ENCODE measurements around the gene SULT1A1. TPM values are rescaled to one million over a fixed set of nuclear protein-coding genes. Genes with fewer than 3 reads are reported as not detected.
"Not testable (repeated sequence)": the region's sequence is repeated elsewhere in the genome, so short reads cannot be mapped to it uniquely, and the experiment has no call there.

Gene SULT1A1
- total RNA-seq, 1 donor from 2014 or later, result 6.3 TPM

DNA sequence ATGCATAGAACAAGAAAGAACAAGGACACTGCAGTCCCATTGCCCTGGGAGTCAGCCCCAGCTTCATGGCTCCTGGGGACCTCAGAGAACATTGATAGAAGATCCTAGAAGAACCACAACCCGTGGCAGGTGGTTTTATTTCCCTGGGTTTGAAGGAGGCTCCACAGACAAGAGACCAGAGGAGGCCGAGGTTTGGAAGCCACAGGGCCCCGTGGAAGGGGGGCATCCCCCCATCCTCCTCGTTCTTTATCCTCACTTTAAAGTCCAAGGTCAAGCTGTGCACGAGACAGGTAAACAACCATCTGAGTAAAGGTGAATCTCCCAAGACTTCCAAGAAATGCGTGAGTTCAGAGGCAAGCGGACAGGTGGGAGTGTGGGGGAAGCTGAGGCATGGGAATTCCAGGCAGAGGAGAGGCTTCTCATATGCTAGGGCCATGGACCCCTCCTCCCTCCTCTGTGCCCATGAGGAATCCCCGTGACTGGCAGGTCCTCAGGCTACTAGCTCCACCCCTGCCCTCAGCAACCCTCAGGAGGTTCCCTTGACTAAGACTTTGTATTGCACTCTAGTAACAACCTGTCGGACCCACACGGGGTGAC is 849 bp upstream of the SULT1A1 start:
- H3K4me3 ChIP-seq (ENCODE audit: low read depth, low read length), result no peak overlapping the region
- DNase-seq (ENCODE audit: low read depth) (no peak), FAIRE-seq (no peak)
- peaks cover 2% of the 10 kb centered on the region for H3K36me3 ChIP-seq (ENCODE audit: control insufficient read depth, insufficient read depth, low read length)
- TF ChIP-seq, protein P1, sequence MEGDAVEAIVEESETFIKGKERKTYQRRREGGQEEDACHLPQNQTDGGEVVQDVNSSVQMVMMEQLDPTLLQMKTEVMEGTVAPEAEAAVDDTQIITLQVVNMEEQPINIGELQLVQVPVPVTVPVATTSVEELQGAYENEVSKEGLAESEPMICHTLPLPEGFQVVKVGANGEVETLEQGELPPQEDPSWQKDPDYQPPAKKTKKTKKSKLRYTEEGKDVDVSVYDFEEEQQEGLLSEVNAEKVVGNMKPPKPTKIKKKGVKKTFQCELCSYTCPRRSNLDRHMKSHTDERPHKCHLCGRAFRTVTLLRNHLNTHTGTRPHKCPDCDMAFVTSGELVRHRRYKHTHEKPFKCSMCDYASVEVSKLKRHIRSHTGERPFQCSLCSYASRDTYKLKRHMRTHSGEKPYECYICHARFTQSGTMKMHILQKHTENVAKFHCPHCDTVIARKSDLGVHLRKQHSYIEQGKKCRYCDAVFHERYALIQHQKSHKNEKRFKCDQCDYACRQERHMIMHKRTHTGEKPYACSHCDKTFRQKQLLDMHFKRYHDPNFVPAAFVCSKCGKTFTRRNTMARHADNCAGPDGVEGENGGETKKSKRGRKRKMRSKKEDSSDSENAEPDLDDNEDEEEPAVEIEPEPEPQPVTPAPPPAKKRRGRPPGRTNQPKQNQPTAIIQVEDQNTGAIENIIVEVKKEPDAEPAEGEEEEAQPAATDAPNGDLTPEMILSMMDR (IDR thresholded peaks at IDR 0.05; ENCODE audit: insufficient read depth, low read length, severe bottlenecking), result no peak
- no peaks in the 10 kb centered on the region for H3K27me3 ChIP-seq (ENCODE audit: control insufficient read depth, insufficient read depth, low read length)

DNA sequence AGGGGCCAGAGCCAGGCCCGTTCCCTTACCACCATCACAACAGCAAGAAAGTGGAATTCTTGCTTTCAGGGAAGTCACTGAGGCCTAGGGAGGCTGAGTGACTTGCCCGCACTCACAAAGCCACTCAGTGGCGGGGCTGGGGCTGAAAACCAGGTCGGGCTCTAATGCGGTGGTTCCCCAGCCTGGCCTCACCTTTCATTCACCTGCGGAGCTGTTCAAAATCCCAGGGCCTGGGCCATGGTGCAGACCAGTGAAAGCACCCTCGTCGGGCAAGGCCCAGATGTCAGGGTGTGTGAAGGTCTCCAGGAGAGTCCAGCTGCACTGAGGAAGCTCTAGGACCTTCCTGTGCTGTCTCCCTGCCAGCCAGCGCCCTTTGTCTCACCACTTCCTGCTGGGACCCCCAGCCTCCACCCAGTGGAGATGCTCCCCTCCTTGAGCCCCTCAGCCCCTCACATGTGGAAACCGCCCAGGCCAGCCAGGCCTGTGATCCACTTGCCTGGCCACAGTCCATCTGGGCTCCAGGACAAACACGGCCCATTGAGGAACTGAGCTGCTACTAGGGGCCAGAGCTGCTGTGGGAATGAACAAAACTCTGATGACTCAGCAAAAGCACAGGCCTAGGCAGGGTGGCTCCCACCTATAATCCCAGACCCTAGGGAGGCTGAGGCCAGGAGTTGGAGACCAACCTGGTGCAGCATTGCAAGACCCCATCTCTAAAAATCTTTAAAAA is 812 bp downstream of the SULT1A1 start:
- H3K4me3 ChIP-seq (ENCODE audit: low read depth, low read length); DNase-seq (ENCODE audit: low read depth); FAIRE-seq; H3K27me3 ChIP-seq (ENCODE audit: control insufficient read depth, insufficient read depth, low read length); H3K36me3 ChIP-seq (ENCODE audit: control insufficient read depth, insufficient read depth, low read length): not testable (repeated sequence)

DNA sequence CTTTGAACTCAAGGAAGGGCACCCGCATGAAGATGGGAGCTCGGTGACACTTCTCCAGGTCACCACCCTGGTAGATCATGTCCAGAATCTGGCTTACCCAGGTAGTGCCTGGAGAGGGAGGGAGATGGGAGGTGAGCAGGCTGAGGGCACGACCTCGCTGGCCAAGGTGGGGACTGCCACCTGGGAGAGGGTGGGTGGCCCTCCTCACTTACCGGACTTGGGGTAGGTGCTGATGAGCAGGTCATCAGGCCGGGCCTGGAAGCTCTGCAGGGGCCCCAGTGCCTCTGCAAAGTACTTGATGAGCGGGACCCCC is 1.4 kb downstream of the SULT1A1 start:
- H3K36me3 ChIP-seq (ENCODE audit: control insufficient read depth, insufficient read depth, low read length); H3K27me3 ChIP-seq (ENCODE audit: control insufficient read depth, insufficient read depth, low read length); H3K4me3 ChIP-seq (ENCODE audit: low read depth, low read length); FAIRE-seq; DNase-seq (ENCODE audit: low read depth): not testable (repeated sequence)

DNA sequence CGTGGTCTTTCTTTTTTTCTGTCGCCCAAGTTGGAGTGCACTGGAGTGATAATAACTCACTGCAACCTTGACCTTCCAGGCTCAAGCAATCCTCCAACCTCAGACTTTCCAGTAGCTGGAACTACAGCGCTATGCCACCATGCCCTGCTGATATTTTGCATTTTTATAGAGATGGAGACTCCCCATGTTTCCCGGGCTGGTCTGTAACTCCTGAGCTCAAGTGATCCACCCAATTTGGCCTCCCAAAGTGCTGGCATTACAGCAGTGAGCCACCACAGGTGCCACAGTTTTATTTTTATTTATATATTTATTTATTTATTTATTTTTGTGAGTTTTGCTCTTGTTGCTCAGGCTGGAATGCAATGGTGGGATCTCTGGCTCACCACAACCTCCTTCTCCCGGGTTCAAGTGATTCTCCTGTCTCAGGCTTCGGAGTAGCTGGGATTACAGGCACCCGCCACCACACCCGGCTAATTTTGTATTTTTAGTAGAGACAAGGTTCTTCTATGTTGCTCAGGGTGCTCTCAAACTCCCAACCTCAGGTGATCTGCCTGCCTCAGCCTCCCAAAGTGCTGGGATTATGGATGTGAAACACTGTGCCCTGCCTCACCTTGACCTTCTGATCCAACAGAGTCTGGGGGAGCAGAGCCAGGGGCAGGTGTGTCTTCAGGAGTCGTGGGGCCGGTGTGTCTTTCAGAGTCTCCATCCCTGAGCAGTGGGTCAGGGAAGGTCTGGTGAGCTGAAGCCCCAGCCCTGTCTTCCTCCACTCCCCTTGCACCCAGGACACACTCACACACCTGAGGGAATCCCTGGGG is 2.0 kb downstream of the SULT1A1 start:
- not testable (repeated sequence) for DNase-seq (ENCODE audit: low read depth); H3K4me3 ChIP-seq (ENCODE audit: low read depth, low read length); H3K27me3 ChIP-seq (ENCODE audit: control insufficient read depth, insufficient read depth, low read length); H3K36me3 ChIP-seq (ENCODE audit: control insufficient read depth, insufficient read depth, low read length); FAIRE-seq

DNA sequence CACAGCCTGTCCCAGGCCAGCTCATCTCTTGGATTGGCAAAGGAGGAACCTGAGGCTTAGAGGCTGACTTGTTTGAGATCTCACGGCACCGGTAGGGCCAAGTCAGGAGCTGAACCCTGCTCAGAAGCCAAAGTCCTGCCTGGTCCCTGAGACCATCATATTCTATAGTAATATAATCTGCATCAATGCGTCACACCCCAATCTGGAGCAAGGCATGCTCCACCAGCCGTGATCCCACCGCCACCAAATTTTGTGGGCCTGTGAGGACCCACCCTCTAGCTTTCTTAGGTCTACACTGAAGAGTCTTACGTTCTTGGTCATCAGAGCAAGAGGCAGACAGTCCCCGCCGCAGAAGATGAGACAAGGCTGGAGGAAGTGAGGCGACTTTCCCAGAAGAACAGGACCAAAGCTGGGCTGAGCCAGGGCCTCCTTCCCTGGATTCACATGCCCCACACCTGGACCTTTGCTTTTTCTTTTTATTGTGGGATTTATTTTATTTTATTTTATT is 2.7 kb downstream of the SULT1A1 start:
- no peak for FAIRE-seq
- no peak for DNase-seq (ENCODE audit: low read depth)

DNA sequence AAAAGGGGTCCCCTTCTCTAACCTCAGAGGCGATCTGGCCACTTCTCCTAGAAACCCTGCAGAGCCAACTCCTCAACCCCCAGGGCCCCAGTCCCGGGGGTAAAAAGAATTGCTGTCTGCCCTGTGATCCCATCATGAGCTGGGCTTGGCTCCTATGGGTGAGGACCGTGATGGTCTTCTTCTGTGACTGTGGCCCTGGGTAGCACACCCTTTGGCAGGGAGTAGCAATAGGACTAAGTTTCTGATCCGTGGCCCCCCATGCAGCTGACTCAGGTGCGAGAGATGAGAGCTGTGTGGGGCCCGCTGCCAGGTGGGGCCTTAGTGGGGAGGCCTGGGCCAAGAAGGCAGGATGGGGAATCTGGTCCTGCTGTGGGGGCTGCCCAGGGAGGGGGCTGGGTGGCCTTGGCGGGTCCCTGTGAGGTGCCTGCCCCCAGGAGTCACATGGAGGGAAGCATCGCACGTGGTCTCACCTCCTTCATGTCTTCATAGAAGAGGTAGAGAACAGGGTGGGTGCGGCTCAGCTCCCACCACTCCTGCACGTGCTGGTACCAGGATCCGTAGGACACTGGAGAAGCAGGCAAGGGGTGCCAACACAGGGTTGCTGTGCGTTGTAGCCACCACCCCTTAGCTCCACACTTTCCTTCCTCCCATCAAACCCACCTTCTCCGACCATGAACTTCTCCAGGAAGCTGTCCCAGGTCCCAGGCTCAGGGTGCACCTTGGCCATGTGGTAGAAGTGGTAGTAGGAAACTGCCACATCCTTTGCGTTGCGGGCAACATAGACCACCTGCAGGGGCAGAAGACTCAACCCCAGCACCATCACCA is 3.3 kb downstream of the SULT1A1 start:
- TF ChIP-seq, protein P1 (IDR thresholded peaks at IDR 0.05; ENCODE audit: insufficient read depth, low read length, severe bottlenecking), result no peak
- no peak for FAIRE-seq
- no peak overlapping the region for H3K4me3 ChIP-seq (ENCODE audit: low read depth, low read length)
- DNase-seq (ENCODE audit: low read depth), result no peak
- peaks cover 2% of the 10 kb centered on the region for H3K36me3 ChIP-seq (ENCODE audit: control insufficient read depth, insufficient read depth, low read length)
- no peaks in the 10 kb centered on the region for H3K27me3 ChIP-seq (ENCODE audit: control insufficient read depth, insufficient read depth, low read length)

More for the DNA sequence above, 2.7 kb downstream of the SULT1A1 start:
- TF ChIP-seq, protein P1 (IDR thresholded peaks at IDR 0.05; ENCODE audit: insufficient read depth, low read length, severe bottlenecking), result no peak
- H3K4me3 ChIP-seq (ENCODE audit: low read depth, low read length), result no peak overlapping the region
- no peaks in the 10 kb centered on the region for H3K27me3 ChIP-seq (ENCODE audit: control insufficient read depth, insufficient read depth, low read length)
- H3K36me3 ChIP-seq (ENCODE audit: control insufficient read depth, insufficient read depth, low read length), result peaks cover 2% of the 10 kb centered on the region
